HEK293T (cell line): ENCODE measurements around the gene TLE5.

Experiments used
- ARNT ChIP-seq: fragments of 450-650 bp; IDR thresholded peaks from 2 replicates; pipeline ENCODE4 v1.6.1; 2017; ENCODE audit warnings: mild to moderate bottlenecking
- BHLHE40 ChIP-seq: fragments of 450-650 bp; IDR thresholded peaks from 2 replicates; pipeline ENCODE4 v1.6.1; 2016; ENCODE audit warnings: mild to moderate bottlenecking, moderate library complexity, borderline replicate concordance
- FOXA1 ChIP-seq: fragments of 450-650 bp; IDR thresholded peaks from 2 replicates; pipeline ENCODE4 v1.6.1; 2016; ENCODE audit warnings: mild to moderate bottlenecking
- FOXK2 ChIP-seq: fragments of 450-650 bp; IDR thresholded peaks from 2 replicates; pipeline ENCODE4 v1.6.1; 2016; ENCODE audit warnings: mild to moderate bottlenecking
- FOXM1 ChIP-seq: fragments of 450-650 bp; IDR thresholded peaks from 2 replicates; pipeline ENCODE4 v1.6.1; 2017; ENCODE audit warnings: mild to moderate bottlenecking, borderline replicate concordance
- HDGF ChIP-seq: fragments of 450-650 bp; IDR thresholded peaks from 2 replicates; pipeline ENCODE4 v1.6.1; 2017; ENCODE audit warnings: antibody characterized with exemption, borderline replicate concordance
- PKNOX1 ChIP-seq: fragments of 450-650 bp; IDR thresholded peaks from 2 replicates; pipeline ENCODE4 v1.6.1; 2016
- SP1 ChIP-seq: fragments of 450-650 bp; IDR thresholded peaks from 2 replicates; pipeline ENCODE4 v1.6.1; 2017
- SUZ12 ChIP-seq: fragments of 450-650 bp; IDR thresholded peaks from 2 replicates; pipeline ENCODE4 v1.6.1; 2016; ENCODE audit warnings: mild to moderate bottlenecking
- TARDBP ChIP-seq: fragments of 450-650 bp; IDR thresholded peaks from 2 replicates; pipeline ENCODE4 v1.6.1; 2016
- ZNF384 ChIP-seq: fragments of 450-650 bp; IDR thresholded peaks from 2 replicates; pipeline ENCODE4 v1.6.1; 2016

- TF ChIP-seq SP1: no peak
- no peak for TF ChIP-seq HDGF
- TF ChIP-seq BHLHE40: no peak
- no peak for TF ChIP-seq FOXK2
- peak; percentile 83; the same call in 1 of the 2 replicates for TF ChIP-seq FOXM1
- no peak for TF ChIP-seq SUZ12
- no peak for TF ChIP-seq TARDBP
- no peak for TF ChIP-seq ZNF384
- TF ChIP-seq FOXA1: no peak
- no peak for TF ChIP-seq ARNT
- TF ChIP-seq PKNOX1: peak; percentile 98
Observed at GRCh38 chr19:3036119-3036976, 25.9 kb downstream of the TLE5 start.
